KG1 (cell line): ENCODE results near the gene ZDHHC17.
A peak's percentile ranks its signal among the peaks of the same experiment; 100 is the strongest.

Experiments
- DNase-seq: peaks from one replicate; lab custom pipeline; 2025; lab: John Stamatoyannopoulos, UW

ZDHHC17 gene

GRCh38 chr12:76820888-76821482, 57.1 kb downstream of the ZDHHC17 start:
- no peak for DNase-seq

GRCh38 chr12:76830436-76830835, 66.5 kb downstream of the ZDHHC17 start:
- no peak for DNase-seq

DNA sequence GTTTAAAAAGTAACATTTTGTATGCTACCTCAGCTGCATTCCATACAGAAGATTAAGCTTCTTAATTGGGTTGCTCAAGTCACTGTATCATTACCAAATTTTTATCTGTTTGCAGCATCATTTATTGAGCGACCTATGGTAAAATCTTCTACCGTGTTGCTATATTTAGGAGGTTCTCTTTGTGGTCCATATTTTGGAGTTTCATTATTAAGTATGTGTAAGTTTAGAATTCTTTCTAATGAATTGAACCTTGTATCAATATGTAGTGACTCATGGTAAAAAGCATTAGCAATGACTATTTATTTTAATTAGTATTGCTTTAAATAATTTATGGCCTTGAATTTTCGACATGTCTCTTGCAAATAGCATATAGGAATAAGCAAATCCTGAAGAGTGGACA, 72.7 kb downstream of the ZDHHC17 start:
- no peak for DNase-seq

- no peak for DNase-seq
Measured at GRCh38 chr12:76847260-76847659, 83.3 kb downstream of the ZDHHC17 start.

DNA sequence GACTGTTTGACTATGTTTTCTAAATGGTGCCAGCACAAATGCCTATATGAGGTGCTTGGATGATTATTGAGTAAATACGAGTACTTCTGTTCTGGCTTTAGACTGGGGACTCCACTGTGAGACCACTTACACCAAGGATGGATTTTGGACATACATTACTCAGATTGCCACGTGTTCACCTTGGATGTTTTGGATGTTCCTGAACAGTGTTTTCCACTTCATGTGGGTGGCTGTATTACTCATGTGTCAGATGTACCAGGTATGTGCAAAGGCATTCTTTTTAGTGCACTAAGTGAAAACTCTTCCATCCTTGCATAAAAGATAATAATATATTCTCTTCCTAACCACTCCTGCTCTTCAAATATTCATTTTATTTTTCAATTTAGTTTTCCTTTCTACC, 84.2 kb downstream of the ZDHHC17 start:
- no peak for DNase-seq

GRCh38 chr12:76852106-76852505, 88.2 kb downstream of the ZDHHC17 start:
- DNase-seq, result no peak

GRCh38 chr12:76855271-76855670, 91.4 kb downstream of the ZDHHC17 start:
- DNase-seq, result no peak

DNA sequence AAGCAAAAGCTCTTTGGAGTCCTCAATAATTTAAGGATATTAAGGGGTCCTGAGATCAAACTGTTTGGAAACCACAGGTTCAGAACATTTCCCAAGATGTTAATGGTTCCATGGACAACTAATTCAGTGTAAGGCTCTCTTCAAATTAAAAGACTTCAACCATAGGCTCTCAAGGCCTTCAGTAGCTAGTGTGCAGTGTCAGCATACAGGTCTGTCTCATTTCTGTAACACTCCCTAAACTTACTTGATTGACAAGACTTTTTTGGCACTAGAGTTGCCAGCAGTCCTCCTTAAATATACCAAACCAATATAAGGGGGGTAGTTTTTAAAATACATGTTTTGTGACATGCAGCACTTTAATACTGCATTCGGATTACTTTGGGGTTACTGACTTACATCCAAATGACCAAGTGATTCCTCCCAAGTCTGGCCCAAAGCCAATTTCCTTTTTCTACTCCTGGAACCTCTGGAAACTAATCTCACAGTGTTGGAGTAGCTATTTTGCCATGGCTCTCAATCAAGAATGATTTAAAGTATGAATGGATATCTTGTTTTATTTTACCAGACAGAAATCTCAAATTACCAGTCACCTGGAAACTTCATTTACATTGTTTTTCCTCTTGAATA, 92.2 kb downstream of the ZDHHC17 start:
- DNase-seq, result no peak

GRCh38 chr12:76859611-76860010, 95.7 kb downstream of the ZDHHC17 start:
- peak; percentile 41 for DNase-seq

GRCh38 chr12:76860256-76860655, 96.3 kb downstream of the ZDHHC17 start:
- DNase-seq, result no peak

- no peak for DNase-seq
Measured at GRCh38 chr12:76863005-76863670, 99.2 kb downstream of the ZDHHC17 start.

- DNase-seq, result no peak
Measured at GRCh38 chr12:76863837-76864236, 99.9 kb downstream of the ZDHHC17 start.

DNA sequence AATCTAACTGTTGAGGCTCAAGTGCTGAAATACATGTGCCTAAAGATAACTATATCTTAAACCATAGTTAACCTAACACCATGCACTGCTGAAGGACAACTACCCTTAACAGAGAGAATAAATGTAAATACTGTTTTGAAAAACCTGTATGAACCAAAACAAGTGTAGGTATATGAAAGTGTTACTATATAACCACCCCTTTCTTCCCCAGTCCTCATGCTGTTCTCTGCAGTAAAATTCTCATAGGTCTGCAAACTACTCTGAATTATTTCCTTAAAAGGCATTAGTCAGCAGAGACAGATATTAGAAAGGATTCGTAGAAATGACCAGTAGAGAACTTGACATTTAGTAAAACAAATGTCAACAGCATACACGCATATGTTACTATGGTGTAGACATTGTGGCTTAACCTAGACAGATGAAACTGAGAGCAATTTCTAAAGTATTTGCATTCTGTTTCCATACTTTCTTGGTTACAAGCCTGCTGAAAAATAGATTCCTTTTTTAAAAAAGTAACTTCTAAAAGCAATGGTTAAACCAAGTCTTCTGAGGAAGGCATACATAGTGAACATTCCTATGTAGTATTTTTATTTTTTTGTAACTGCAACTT, 101.0 kb downstream of the ZDHHC17 start:
- no peak for DNase-seq

DNA sequence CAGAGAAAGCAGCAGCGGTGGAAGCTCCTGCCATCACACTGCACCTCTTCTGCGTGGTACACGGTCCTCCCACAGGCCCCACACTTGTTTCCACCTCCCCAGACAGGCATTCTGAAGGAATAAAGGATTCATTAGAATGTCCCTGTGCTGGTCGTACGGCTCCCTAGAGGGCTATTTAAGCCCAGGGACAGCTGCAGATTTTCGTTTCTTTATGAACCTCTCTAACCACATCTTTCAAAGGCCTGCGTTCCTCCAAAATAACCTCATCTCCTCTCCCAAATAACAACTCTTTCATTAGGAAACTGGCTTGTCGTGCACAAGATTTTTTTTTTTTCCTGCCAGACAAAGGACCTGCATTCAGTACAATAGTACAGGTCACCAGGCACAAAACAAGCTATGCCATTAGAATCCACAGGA, 102.2 kb downstream of the ZDHHC17 start:
- no peak for DNase-seq

GRCh38 chr12:76866726-76867125, 102.8 kb downstream of the ZDHHC17 start:
- DNase-seq, result no peak

GRCh38 chr12:76871082-76871481, 107.2 kb downstream of the ZDHHC17 start:
- no peak for DNase-seq

- no peak for DNase-seq
Measured at GRCh38 chr12:76871742-76872141, 107.8 kb downstream of the ZDHHC17 start.

DNA sequence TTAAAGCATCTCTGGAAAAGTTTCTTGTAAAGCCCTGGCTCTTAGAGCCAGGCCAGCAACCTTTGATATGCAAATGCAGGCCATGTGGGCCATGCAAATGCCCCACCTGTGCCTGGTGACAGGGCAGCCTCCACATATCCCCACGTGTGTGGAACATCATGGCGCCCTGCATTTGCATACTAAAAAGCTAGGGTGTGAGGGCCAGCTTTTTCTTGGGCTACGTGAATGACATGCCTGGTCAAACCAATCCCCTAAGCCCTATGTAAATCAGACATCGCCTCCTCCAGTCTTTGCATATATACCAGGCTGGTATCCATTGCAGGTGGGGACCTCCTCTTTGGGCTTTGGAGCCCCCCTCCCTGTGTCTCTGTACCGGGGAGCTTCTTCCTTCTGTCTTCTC, 108.5 kb downstream of the ZDHHC17 start:
- no peak for DNase-seq

DNA sequence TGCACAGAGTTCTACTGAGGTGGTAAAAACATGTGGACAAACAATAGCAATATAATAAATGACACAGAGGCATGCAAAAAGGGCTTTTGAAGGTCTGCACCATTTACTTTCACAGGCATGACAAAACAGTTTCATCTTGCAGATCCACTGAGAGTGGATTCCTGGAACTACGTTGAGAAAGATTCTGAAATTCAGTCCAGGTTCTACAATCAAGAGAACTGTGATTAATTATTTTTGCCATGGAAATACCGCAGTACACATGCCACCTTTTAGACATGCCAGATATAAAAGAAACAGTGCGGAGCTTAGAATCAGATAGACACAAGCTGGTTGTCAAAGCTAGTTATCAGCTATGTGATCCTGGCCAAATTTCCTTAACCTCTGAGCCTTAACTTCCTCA, 110.1 kb downstream of the ZDHHC17 start:
- DNase-seq, result no peak

DNA sequence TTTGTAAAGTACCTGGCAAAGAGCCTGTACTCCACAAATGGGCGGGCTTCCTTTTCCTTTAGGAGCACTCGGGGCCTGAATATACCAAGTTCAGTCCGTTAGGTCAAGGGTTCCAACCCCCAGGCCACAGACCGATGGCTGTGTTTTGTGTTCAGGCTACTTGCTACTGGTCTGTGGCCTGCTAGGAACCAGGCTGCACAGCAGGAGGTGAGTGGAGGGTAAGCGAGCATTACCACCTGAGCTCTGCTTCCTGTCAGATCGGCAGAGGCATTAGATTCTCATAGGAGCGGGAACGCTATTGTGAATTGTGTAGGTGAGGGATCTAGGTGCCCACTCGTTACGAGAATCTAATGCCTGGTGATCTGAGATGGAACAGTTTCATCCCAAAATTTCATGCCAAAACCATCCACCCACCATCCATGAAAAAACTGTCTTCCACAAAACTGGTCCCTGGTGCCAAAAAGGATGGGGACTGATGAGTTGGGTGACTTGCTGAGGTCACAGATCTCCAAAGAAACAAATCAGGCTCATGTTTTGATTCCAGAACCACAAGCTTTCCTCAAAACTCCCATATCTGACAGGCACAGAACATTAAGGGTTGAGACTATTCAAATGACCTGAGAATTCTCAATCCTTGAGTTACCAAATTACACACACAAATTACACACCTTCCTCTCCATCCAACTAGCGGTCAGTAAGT, 110.7 kb downstream of the ZDHHC17 start:
- no peak for DNase-seq

- no peak for DNase-seq
Measured at GRCh38 chr12:76876696-76877229, 112.8 kb downstream of the ZDHHC17 start.
